ENCODE results near the gene ABCB1. TPM values are rescaled to one million over a fixed set of nuclear protein-coding genes. Genes with fewer than 3 reads are reported as not detected.

ABCB1 gene
- total and polyA plus RNA-seq, 9 of the 15 experiments (the other 6 are each of a cell fraction or from before 2014, with no cell fraction given) = 0.03 to 0.86 (median 0.52) TPM

DNA sequence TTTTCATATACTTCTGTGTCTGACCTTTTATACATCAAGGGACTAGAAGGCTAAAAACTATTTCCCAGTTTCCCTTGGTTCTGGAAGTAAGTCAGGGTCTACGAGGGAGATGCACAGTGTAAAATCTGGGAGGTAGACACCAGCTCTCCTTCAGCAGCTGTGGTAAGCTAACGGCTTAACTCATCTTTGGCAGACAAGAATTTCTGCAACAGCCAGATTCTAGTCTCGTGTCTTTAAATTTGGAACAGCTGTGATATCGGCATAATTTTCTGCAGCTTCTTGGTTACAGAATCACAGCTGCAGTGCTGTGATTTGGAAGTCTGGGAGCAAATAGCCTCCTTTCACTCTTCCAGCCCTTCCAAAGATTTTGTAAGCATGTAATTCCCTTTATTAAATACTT, 87.8 kb downstream of the ABCB1 start:
- Histone ChIP-seq H3K27me3 (ENCODE audit: control insufficient read depth in 2 of 2, insufficient read depth in 2 of 2, low read length in 2 of 2) (no peaks in the 10 kb centered on the region), H3K9me1 (ENCODE audit: control insufficient read depth, insufficient read depth, low read length) (no peaks in the 10 kb centered on the region), H3K9me3 (replicated peaks; ENCODE audit: control insufficient read depth, insufficient read depth, low read depth, low read length) (no peaks in the 10 kb centered on the region), H3K4me1 (replicated peaks in 1 of 2; ENCODE audit: control insufficient read depth in 2 of 2, insufficient read depth in 2 of 2, low read length in 2 of 2) (no peaks in the 10 kb centered on the region), H4K20me1 (replicated peaks; ENCODE audit: control insufficient read depth, insufficient read depth, low read length) (no peaks in the 10 kb centered on the region), H3K4me2 (ENCODE audit: insufficient read depth, low read length) (no peak overlapping the region), H2AFZ (ENCODE audit: low read depth, low read length) (no peak overlapping the region), H3K9ac (ENCODE audit: insufficient read depth in 1 of 2, low read depth in 2 of 2, low read length in 2 of 2) (no peak overlapping the region), H3K36me3 (ENCODE audit: control insufficient read depth, insufficient read depth, low read length) (no peaks in the 10 kb centered on the region), H3K79me2 (ENCODE audit: control insufficient read depth, insufficient read depth, low read length) (no peaks in the 10 kb centered on the region), H3K27ac (ENCODE audit: extremely low read depth, low read depth, low read length) (no peak overlapping the region), H3K4me3 (no peak overlapping the region)
- CTCF ChIA-PET (ENCODE audit: low intra/inter-chr PET ratio) = no interaction called here
- 3% methylated on average over 4 of the region's 4 CpGs for WGBS (ENCODE audit: insufficient coverage, low coverage, missing lambda C conversion rate)
- no peak for FAIRE-seq
- in situ Hi-C loops (cut with MboI) (no loop called here), intact Hi-C loops (cut with micrococcal nuclease) (no loop called here)
- TF ChIP-seq, protein P1, sequence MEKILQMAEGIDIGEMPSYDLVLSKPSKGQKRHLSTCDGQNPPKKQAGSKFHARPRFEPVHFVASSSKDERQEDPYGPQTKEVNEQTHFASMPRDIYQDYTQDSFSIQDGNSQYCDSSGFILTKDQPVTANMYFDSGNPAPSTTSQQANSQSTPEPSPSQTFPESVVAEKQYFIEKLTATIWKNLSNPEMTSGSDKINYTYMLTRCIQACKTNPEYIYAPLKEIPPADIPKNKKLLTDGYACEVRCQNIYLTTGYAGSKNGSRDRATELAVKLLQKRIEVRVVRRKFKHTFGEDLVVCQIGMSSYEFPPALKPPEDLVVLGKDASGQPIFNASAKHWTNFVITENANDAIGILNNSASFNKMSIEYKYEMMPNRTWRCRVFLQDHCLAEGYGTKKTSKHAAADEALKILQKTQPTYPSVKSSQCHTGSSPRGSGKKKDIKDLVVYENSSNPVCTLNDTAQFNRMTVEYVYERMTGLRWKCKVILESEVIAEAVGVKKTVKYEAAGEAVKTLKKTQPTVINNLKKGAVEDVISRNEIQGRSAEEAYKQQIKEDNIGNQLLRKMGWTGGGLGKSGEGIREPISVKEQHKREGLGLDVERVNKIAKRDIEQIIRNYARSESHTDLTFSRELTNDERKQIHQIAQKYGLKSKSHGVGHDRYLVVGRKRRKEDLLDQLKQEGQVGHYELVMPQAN (IDR thresholded peaks at IDR 0.05; ENCODE audit: borderline replicate concordance) = no peak
- TF ChIP-seq ZNF232 (CRISPR knock-in tag; IDR thresholded peaks at IDR 0.05) (no peak), ZNF24 (IDR thresholded peaks at IDR 0.05) (no peak), TARDBP (IDR thresholded peaks at IDR 0.05) (no peak), POLR2H (tag; IDR thresholded peaks at IDR 0.05; ENCODE audit: low read depth) (no peak), FOXJ3 (CRISPR knock-in tag; IDR thresholded peaks at IDR 0.05) (no peak), MEF2A (IDR thresholded peaks at IDR 0.05; ENCODE audit: control insufficient read depth, low read depth, low read length) (no peak), SREBF1 (IDR thresholded peaks at IDR 0.05; ENCODE audit: borderline replicate concordance, low read depth, low read length) (no peak), ZNF668 (CRISPR knock-in tag; IDR thresholded peaks at IDR 0.05) (no peak), NFIX (CRISPR knock-in tag; IDR thresholded peaks at IDR 0.05; ENCODE audit: low read depth) (no peak), POLR2AphosphoS5 (IDR thresholded peaks at IDR 0.05; ENCODE audit: control insufficient read depth, insufficient read depth, low read depth, low read length) (no peak), PCBP2 (IDR thresholded peaks at IDR 0.05; ENCODE audit: low read depth, low read length, poor library complexity, severe bottlenecking) (no peak)
- TF ChIP-seq, protein P2, sequence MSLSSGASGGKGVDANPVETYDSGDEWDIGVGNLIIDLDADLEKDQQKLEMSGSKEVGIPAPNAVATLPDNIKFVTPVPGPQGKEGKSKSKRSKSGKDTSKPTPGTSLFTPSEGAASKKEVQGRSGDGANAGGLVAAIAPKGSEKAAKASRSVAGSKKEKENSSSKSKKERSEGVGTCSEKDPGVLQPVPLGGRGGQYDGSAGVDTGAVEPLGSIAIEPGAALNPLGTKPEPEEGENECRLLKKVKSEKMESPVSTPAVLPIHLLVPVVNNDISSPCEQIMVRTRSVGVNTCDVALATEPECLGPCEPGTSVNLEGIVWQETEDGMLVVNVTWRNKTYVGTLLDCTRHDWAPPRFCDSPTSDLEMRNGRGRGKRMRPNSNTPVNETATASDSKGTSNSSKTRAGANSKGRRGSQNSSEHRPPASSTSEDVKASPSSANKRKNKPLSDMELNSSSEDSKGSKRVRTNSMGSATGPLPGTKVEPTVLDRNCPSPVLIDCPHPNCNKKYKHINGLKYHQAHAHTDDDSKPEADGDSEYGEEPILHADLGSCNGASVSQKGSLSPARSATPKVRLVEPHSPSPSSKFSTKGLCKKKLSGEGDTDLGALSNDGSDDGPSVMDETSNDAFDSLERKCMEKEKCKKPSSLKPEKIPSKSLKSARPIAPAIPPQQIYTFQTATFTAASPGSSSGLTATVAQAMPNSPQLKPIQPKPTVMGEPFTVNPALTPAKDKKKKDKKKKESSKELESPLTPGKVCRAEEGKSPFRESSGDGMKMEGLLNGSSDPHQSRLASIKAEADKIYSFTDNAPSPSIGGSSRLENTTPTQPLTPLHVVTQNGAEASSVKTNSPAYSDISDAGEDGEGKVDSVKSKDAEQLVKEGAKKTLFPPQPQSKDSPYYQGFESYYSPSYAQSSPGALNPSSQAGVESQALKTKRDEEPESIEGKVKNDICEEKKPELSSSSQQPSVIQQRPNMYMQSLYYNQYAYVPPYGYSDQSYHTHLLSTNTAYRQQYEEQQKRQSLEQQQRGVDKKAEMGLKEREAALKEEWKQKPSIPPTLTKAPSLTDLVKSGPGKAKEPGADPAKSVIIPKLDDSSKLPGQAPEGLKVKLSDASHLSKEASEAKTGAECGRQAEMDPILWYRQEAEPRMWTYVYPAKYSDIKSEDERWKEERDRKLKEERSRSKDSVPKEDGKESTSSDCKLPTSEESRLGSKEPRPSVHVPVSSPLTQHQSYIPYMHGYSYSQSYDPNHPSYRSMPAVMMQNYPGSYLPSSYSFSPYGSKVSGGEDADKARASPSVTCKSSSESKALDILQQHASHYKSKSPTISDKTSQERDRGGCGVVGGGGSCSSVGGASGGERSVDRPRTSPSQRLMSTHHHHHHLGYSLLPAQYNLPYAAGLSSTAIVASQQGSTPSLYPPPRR (CRISPR knock-in tag; IDR thresholded peaks at IDR 0.05; ENCODE audit: borderline replicate concordance) = no peak
- no TSS peak for BruUV-seq (replicated peaks)
- no peak for ATAC-seq
- DNase-seq (ENCODE audit: extremely low read depth in 1 of 4, low spot score in 3 of 4) = no peak
- POLR2A ChIA-PET = no interaction called here

Data from K562 (cell line).